ENCODE measurements around the gene OPTN. TPM values are rescaled to one million over a fixed set of nuclear protein-coding genes. Genes with fewer than 3 reads are reported as not detected.
"Not testable (repeated sequence)": the region's sequence is repeated elsewhere in the genome, so short reads cannot be mapped to it uniquely, and the experiment has no call there.

Gene OPTN
- total and polyA plus RNA-seq, 8 donors: 13.9 to 47.9 (median 24.4) TPM

- Histone ChIP-seq H3K27me3 (no peaks in the 10 kb centered on the region), H3K27ac (no peak overlapping the region), H3K4me3 (no peak overlapping the region), H3K36me3 (no peaks in the 10 kb centered on the region), H3K4me1 (no peaks in the 10 kb centered on the region), H3K9me3 (no peaks in the 10 kb centered on the region)
- intact Hi-C loops (cut with DNase I): no loop called here
- no peak for TF ChIP-seq CTCF (IDR thresholded peaks at IDR 0.05)
- FAIRE-seq: no peak
- no peak for DNase-seq
- ATAC-seq: peak in 2 of 4 donors; percentile 19 to 71
- WGBS, 2 donors: 76 to 83% methylated on average over 7 of the region's 7 CpGs
These were observed 7.5 kb upstream of the OPTN start for GRCh38 chr10:13092291-13093102.

GRCh38 chr10:13094082-13094481 is 5.9 kb upstream of the OPTN start:
- H3K4me3 ChIP-seq; H3K27ac ChIP-seq; intact Hi-C loops (cut with DNase I); H3K27me3 ChIP-seq; DNase-seq; H3K4me1 ChIP-seq; FAIRE-seq; ATAC-seq; H3K36me3 ChIP-seq; H3K9me3 ChIP-seq: not testable (repeated sequence)
- WGBS, 2 donors: 87 to 88% methylated on average over 4 of the region's 4 CpGs

GRCh38 chr10:13095094-13095493 is 4.9 kb upstream of the OPTN start:
- FAIRE-seq (no peak), DNase-seq (peak in 1 of 6 donors; percentile 4), ATAC-seq (no peak)
- TF ChIP-seq CTCF (IDR thresholded peaks at IDR 0.05): no peak
- Histone ChIP-seq H3K27me3 (no peaks in the 10 kb centered on the region), H3K9me3 (no peaks in the 10 kb centered on the region), H3K36me3 (no peaks in the 10 kb centered on the region), H3K27ac (no peak overlapping the region), H3K4me3 (no peak overlapping the region), H3K4me1 (no peaks in the 10 kb centered on the region)
- intact Hi-C loops (cut with DNase I): no loop called here
- 59 to 82% methylated on average over 3 of the region's 3 CpGs for WGBS, 2 donors

- H3K27me3 ChIP-seq: no peaks in the 10 kb centered on the region
- H3K4me3 ChIP-seq: no peak overlapping the region
- ATAC-seq (no peak), DNase-seq (no peak), FAIRE-seq (no peak)
- no peak for TF ChIP-seq CTCF (IDR thresholded peaks at IDR 0.05)
- H3K4me1 ChIP-seq: no peaks in the 10 kb centered on the region
- H3K36me3 ChIP-seq: no peaks in the 10 kb centered on the region
- intact Hi-C loops (cut with DNase I): no loop called here
- 74 to 87% methylated on average over 2 of the region's 2 CpGs for WGBS, 2 donors
- no peaks in the 10 kb centered on the region for H3K9me3 ChIP-seq
- H3K27ac ChIP-seq: no peak overlapping the region
These were observed 4.0 kb upstream of the OPTN start for GRCh38 chr10:13095929-13096328.

- ATAC-seq (peak; percentile 11 to 40 (median 36)), DNase-seq (peak in 3 of 6 donors; percentile 27 to 38 (median 36)), FAIRE-seq (no peak)
- intact Hi-C loops (cut with DNase I): no loop called here
- 3 to 4% methylated on average over 14 of the region's 14 CpGs for WGBS, 2 donors
- H3K9me3 ChIP-seq: no peaks in the 10 kb centered on the region
- H3K27me3 ChIP-seq: no peaks in the 10 kb centered on the region
- H3K27ac ChIP-seq: peak overlapping the region; percentile 69 to 92 (median 82)
- no peaks in the 10 kb centered on the region for H3K36me3 ChIP-seq
- TF ChIP-seq CTCF (IDR thresholded peaks at IDR 0.05): no peak
- H3K4me1 ChIP-seq: peaks cover 0 to 12% (median 0%) of the 10 kb centered on the region in 3 donors
- peak overlapping the region; percentile 62 to 96 (median 83) for H3K4me3 ChIP-seq
These were observed 758 bp upstream of the OPTN start for GRCh38 chr10:13099144-13099665.

All from pancreas (tissue), 10 donors.